Medulla oblongata (tissue), 1 donor: ENCODE results near the gene C16orf89.

ENCODE experiments used
- DNase-seq: peaks from one replicate; pipeline ENCODE4 v3.0.0-alpha.2; 2015; ENCODE audit errors: extremely low spot score

C16orf89 gene

GRCh38 chr16:5003828-5004227 lies 61.9 kb downstream of the C16orf89 start:
- DNase-seq: no peak

GRCh38 chr16:5003211-5003610 lies 62.5 kb downstream of the C16orf89 start:
- no peak for DNase-seq

GRCh38 chr16:5002699-5003143 lies 63.0 kb downstream of the C16orf89 start:
- DNase-seq: no peak

- no peak for DNase-seq
These were observed 63.8 kb downstream of the C16orf89 start for GRCh38 chr16:5001986-5002385.

GRCh38 chr16:5001571-5001970 lies 64.2 kb downstream of the C16orf89 start:
- no peak for DNase-seq

- no peak for DNase-seq
These were observed 65.2 kb downstream of the C16orf89 start for GRCh38 chr16:5000573-5001001.

DNA sequence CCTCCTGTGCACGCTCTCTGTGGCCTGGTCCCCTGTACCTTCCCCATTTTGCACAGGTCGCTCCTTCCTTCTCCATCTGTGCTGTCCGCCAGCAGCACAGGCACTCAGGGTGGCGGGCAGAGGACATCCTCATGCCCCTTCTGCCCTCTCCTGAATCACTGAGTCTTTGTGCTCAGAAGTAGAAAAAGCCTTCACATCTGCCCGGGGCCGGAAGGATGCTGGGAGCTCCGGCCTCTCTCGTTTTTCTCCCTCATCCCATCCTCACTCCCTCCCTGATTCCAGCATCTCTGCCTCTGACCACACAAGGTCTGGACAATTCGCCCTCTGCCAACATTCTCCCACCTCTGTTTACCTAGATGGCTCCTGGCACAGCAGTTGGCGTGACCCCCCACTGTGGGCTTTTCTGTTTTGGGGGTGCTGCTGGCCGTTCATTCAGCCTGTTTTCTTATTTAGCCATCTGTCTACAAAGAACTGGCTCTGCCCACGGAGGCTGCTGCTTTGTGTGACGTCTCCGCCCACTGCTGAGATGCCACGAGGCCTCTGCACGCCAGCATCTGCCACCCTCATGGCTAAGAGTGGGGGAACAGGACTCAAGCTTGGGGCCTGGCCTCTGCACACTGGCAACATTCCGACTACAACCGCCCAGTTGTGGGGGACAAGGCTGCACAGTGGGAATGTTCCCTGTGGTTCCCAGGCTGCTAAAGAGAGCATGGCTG lies 70.9 kb downstream of the C16orf89 start:
- DNase-seq: peak; percentile 72
